Stimulated activated CD8-positive, alpha-beta memory T cell treated with anti-CD3 and anti-CD28 coated beads, Interleukin-12 subunit alpha, Interleukin-12 subunit beta, amount 100 ng/mL, for 1 hour (primary cell): ENCODE data around the gene MIDN.

Experiments
- DNase-seq: peaks from one replicate; pipeline ENCODE4 v3.0.0-alpha.2; 2020; ENCODE audit warnings: low read depth

MIDN gene

DNA sequence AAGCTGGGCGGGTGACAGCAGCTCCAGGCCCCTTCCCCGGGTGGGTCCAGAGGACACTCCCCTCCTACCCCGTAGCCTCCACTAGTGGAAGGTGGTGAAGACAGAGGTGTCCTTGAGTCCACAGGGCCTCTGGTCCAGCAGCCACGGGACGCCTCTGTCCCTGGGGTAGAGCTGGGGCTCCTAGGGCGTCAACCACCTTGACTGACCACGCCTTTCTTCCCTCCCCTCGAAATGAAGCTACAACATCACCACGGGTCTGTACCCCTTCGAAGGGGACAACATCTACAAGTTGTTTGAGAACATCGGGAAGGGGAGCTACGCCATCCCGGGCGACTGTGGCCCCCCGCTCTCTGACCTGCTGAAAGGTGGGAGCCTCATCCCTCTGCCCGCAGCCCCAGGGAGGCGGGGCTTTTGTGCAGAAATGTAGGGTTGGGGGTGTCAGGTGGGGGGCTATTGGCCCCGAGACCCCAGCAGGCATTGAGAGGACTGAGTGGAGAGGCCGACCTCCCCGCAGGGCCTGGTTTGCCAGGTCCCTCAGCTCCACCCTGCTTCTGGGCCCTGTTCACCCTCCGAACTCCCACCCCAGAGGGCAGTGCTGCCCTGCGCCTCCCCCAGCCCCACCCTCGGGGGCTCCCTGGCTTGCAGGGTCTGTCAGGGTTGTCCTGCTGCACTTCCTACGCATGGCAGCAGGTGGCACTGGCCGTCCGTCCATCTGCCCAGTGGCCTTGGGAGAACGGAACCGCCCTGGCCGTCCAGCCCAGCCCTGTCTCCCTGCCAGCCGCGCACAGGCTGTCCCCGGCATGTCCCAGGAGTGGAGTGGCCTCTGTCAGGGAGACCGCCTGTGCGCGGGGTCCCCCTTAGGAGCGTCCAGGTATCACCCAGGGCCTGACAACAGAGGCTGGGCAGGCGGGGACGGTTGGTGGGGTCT lies 27.1 kb upstream of the MIDN start:
- no peak for DNase-seq

GRCh38 chr19:1221904-1222255 lies 26.5 kb upstream of the MIDN start:
- no peak for DNase-seq

DNA sequence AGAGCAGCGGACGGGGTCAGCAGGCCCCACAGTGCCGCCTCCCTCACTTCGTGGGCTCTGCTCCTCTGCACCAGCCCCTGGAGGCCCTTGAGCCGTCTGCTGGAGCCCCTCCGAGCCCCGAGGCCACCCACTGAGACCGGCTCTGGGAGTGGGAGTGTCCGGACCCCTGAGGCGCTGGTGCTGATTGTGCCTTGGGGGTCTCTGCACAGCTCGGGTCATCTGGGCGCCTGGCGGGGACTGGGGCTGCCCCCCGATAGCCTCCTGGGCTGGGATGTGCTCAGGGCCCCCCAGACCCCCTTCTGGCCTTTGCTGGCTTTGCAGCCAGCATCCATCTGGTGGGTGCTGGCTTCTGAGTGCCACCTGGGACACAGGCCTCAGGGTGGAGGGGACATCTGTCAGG lies 26.0 kb upstream of the MIDN start:
- no peak for DNase-seq

DNA sequence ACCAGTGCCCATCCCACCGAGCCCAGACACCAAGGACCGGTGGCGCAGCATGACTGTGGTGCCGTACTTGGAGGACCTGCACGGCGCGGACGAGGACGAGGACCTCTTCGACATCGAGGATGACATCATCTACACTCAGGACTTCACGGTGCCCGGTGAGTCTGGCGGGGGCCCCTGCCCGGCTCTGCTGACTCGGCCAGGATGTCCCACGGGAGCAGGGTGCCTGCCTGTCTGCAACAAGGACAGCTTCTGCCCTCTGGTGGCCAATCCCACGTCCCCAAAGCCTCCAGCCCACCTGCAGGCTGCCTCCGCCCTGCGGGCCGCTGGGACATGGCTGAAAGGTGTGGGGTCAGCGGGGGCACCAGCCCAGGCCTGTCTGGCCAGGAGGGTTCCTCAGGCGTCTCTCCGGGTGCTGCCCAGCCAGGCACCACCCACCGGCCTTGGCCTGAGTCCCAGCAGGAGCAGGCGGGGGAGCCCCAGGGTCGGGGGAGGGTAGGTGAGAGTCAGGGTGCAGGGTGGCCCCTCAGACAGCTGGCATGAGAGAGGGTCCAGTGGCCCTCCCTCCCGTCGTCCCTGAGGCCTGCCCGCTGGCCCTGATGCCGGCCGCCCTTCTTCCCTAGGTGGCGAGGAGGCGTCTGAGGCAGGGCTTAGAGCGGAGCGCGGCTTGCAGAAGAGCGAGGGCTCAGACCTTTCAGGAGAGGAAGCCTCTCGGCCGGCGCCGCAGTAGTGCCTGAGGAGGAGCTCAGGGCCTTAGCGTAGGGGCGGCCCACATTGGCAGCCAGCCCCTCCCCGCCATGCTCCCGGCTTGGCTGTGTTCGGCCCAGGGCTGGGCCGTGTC lies 25.1 kb upstream of the MIDN start:
- DNase-seq, result no peak

DNA sequence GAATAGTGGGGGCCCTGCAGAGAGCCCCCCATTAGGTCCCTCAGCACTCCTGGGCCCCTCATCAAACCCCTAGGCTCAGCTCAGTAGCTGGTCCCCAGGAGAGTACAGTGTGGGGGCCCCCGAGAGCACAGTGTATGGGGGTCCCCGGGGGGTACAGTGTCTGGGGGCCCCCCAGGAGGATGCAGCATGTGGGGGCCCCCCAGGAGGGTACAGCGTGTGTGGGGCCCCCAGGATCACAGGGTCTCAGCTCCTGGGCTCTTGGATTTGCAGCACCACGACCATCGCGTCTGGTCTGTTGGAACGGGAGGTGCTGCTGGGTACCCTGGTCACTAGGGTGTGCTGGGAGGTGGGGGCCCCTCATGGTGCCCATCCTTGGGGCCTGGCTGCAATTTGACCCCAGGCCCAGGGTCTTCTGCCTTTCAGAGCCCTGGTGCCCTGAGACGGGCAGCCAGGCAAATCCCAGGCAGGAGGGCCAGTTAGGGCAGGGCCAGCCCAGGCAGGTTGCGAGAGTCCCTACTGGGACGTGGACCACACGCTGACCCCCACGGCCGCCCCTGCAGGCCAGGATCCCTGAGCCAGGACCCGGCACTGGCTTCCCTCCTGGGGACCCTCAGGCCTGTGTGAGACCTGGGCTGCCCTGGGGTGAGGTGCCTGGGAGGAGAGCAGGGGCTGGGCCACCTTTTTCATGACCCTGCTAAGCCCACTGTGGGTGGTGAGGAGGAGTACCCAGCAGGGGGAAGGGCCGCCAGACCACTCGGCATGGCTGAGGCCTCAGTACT lies 24.1 kb upstream of the MIDN start:
- DNase-seq, result no peak

GRCh38 chr19:1224847-1225246 lies 23.5 kb upstream of the MIDN start:
- DNase-seq, result no peak

- DNase-seq, result no peak
Observed at GRCh38 chr19:1225440-1226226, 22.8 kb upstream of the MIDN start.

DNA sequence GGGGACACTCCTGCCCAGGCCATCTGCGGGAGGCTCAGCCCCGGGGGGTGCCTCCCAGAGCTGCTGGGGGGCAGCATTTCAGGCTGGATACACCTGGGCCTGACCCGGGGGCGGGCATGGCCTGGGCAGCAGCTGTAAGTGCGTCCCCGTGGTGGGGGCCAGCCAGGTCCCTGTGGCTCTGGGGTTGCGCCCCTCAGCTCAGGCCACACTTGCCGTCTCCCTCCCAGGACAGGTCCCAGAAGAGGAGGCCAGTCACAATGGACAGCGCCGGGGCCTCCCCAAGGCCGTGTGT lies 22.2 kb upstream of the MIDN start:
- DNase-seq, result no peak

GRCh38 chr19:1226522-1227303 lies 21.7 kb upstream of the MIDN start:
- DNase-seq, result no peak

- no peak for DNase-seq
Observed at GRCh38 chr19:1227304-1228054, 20.9 kb upstream of the MIDN start.

- DNase-seq, result no peak
Observed at GRCh38 chr19:1228161-1228957, 20.0 kb upstream of the MIDN start.

- no peak for DNase-seq
Observed at GRCh38 chr19:1229056-1229923, 19.1 kb upstream of the MIDN start.

DNA sequence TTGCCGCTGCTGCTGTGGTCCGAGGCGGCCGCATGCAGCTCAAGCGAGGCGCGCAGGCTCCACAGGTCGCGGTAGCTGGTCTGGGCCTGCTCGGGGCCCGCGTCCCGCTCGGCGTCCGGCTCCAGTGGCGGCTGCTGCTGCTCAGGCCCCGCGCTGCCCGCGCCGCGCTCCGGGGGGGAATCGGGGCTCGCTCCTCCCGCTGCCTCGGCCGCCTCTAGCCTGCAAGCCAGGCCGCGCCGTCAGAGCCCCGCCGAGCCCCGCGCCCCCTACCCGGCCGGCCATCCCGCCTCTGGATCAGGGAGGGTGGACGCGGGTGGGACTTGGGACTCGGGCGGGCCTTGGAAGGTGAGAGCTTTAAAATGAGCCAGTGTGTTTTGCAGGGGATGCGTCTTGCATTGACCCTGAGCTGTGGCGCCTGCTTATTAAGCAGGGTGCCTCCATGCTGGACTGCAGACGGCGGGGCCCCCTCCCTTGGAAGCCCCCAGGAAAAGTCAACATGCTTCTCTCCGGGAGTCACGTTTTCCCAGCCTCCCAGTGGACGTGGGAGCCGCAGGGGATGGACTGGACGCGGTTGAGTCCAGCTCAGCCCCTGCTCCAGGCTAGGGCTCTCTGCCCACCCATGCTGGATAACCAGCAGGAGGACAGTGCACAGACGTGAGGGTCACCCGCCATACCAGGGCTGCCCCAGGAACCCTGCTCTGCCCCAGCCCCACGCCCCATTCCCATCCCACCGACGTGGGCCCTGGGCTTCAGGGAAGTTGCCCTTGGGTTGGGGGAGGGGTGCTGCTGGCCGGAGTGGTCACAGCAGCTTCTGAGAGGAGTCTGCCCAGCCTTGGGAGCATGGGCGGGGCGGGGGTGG lies 18.2 kb upstream of the MIDN start:
- no peak for DNase-seq

GRCh38 chr19:1230783-1231489 lies 17.4 kb upstream of the MIDN start:
- no peak for DNase-seq

DNA sequence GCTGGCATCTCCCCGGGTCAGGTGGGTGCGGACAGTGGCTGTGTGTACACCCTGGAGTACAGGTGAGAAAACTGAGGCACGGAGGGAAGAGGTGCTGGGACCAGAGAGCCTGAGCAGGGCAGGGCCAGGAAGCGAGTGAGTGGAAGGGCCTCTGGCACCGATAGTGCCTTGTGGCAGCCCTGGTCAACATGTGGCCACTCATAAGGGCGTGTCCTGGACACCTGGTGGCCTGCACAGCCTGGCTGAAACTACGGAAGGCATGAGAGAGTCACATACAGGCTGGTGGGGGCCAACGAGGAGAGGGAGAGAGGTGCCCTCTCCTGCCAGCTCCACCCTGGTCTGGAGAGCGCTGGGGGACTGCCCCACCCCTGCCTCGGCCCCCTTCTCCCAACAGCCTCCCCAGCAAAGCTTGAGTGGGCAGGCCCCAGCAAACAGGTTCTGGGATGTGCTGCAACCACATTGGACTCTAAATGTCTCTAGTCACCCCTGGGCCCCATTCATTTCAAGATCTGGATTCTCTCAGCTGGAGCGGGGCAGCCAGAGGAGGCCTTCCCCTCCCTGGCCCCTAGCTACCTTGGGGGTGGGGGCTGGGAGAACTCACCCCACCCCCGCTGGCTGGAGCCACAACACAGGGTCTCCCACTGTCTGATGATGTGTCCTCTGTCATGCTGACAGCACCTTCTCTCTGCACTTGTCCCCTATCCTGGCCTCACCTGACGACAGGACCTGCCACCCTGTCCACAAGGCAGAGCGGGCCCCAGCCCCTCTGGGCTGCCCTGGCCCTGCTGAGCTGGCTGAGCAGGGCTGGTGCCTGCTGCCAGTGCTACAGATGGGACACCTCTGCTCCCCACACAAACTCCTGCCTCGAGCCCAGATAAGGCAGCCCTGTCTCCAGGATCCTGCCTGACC lies 16.4 kb upstream of the MIDN start:
- no peak for DNase-seq

- DNase-seq, result no peak
Observed at GRCh38 chr19:1232652-1233072, 15.7 kb upstream of the MIDN start.
